ENCODE measurements around the gene SPATA12.

DNA sequence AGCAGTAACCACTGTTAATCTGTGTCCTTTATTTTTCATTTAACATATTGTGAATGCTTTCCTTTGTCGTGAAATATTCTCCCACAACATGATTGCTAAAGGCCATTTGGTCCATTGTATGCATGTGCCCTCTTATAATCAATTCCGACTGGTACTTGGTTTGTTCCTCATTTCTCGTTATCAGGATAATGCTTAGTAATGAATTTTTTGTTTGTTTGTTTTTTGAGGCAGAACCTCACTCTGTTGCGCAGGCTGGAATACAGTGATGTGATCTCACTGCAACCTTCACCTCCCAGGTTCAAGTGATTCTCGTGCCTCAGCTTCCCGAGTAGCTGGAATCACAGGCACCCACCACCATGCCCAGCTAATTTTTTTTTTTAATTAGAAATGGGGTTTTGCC lies 22.0 kb downstream of the SPATA12 start:
- TF ChIP-seq CTCF (IDR thresholded peaks at IDR 0.05) (no peak), POLR2A (IDR thresholded peaks at IDR 0.05) (no peak)
